NCI-H510A treated with DMSO at 0.1 percent for 48 hours (cell line): Measurements from ENCODE around the gene OR6C65.
"Not testable (repeated sequence)": the region's sequence is repeated elsewhere in the genome, so short reads cannot be mapped to it uniquely, and the experiment has no call there.

ENCODE experiments used
- DNase-seq: peaks from one replicate; lab custom pipeline; 2025; lab: John Stamatoyannopoulos, UW

Gene OR6C65

DNA sequence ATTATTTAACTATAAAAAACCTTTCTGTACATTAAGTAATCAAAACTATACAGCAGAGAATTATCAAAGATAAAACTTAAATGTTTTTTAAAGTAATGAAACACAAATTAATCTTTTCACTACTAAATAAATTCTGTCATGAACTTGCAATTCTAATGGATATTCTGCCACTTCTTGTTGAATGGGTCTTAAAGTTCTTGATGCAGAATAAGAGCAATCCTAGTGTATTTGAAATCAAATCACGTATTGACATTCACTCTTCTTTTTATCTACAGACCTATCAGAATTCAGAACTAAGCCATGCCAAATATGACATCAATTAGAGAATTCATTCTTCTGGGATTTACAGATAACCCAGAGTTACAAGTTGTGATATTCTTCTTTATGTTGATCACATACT lies at the start of gene OR6C65:
OR6C65 (plus strand) TSS at position 301 of the 400 bp plus-strand sequence; CDS start at position 301, 0 bp downstream.
- DNase-seq = no peak

DNA sequence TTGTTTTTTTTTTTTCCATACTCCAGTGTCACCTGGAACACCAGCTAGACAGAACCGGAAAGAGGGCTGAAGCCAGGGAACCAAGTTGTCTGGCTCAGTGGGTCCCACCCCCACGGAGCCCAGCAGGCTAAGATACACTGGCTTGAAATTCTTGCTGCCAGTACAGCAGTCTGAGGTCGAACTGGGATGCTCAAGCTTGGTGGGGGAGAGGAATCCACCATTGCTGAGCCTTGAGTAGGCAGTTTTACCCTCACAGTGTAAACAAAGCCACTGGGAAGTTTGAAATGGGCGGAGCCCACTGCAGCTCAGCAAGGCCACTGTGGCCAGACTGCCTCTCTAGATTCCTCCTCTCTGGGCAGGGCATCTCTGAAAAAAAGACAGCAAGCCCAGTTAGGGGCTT lies 45.0 kb upstream of the OR6C65 start:
- not testable (repeated sequence) for DNase-seq

DNA sequence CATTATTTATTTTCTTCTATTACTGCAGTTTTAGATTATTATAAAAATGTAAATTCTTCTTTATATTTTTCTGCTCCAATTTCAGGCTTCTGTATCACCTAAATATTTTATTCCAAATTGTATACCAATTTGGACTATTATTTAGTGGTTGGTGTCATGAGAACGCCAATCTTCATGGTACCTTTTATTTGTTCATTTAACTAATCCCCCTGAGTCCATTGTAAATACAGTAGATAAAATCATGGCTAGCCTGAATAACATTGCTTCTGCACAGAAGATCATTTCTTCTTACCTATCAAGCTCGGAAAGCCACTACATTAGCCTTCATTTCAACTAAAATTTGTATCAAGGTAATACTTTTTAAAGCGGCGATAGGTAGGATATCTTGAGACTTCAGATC lies 37.7 kb upstream of the OR6C65 start, which contains the start of gene OR6C75:
OR6C75 (plus strand) TSS at position 301 of the 400 bp plus-strand sequence. CDS start 2,136 bp downstream, outside the sequence.
- DNase-seq = no peak

DNA sequence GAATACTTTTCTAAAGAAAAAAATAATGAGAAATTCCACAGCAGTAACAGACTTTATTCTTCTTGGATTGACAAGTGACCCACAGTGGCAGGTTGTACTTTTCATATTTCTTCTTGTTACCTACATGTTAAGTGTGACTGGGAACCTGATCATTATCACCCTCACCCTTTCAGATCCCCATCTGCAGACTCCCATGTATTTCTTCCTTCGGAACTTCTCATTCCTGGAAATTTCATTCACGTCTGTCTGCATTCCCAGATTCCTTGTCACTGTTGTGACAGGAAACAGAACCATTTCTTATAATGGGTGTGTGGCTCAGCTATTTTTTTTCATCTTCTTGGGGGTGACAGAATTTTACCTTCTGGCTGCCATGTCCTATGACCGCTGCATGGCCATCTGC lies 35.2 kb upstream of the OR6C65 start:
- no peak for DNase-seq

DNA sequence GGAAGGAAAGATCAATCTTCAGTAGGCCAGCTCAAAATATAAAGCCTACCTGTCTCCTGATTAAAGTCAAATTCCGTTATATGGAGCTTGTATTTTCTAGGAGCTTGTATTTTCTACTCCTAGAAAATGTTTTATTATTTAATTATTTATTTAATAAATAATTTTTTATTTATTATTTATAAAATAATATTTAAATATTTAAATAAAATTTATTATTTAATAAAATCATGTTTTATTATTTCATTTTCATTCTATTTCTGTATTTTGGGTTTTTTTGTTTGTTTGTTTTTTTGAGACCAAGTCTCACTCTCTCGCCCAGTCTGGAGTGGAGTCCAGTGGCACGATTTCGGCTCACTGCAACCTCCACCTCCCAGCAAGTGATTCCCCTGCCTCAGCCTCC lies 27.8 kb upstream of the OR6C65 start:
- DNase-seq = no peak

DNA sequence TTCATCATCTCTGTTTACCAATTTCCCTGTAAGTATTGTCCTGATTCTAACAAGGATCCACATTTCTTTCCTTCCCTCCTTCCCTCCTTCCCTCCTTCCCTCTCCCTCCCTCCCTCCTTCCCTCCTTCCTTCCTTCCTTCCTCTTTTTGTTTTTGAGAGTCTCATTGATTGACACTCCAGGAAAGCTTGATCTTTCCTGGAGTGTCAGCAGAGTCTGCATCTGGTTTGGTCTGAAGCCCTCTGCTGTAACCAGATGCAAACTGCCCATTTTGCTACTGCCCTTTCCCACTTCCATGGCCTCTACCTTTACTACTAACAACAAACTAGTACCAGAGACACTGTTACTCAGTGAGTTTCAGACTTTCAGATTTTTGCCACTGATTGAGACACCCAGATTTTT lies 14.4 kb upstream of the OR6C65 start:
- no peak for DNase-seq

DNA sequence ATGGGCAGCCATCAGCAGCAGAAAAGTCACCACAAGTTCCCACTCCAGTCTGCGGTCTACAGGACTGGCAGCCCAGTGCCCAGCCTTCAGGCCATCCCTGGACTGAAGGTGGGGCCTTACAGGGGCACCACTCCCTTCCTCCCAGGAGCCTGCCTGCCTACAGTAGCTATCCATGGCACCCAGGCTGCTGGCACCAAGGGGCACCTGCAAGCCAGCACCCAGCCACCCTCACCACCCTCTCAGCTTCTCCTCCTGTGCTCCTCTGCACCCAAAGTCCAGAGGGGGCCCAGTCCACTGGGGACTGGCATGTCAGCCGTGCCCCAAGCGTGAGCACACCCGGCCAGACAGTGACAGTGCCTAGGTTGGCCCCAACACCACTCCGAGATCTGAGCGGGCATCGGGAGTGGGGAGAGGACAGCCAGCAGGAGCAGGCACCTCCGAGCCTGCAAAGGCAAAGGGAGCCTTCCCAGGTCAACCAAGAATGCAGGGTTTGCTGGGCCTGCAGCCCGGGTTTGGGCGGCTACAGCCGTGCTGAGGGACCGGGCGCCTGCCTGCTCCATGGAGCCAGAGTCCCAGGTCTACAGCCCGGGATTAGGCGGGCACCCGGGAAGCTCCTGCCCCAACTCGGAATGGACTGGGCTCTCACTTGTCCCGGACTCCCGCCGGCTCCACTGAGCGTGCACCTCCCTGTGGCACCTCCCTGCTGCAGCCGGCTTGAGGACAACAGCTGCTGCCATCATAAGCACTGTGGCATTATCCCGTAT lies 8.1 kb upstream of the OR6C65 start:
- DNase-seq = no peak

DNA sequence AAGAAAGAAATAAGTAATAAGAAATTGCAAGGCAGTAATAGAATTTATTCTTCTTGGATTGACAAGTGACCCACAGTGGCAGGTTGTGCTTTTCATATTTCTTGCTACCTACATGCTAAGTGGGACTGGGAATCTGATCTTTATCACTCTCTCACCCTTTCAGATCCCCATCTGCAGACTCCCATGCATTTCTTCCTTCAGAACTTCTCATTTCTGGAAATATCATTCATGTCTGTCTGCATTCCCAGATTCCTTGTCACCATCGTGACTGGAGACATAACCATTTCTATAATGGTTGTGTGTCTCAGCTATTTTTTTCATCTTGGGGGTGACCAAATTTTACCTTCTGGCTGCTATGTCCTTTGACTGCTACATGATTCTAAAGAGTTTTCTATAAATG lies 4.0 kb upstream of the OR6C65 start:
- no peak for DNase-seq

DNA sequence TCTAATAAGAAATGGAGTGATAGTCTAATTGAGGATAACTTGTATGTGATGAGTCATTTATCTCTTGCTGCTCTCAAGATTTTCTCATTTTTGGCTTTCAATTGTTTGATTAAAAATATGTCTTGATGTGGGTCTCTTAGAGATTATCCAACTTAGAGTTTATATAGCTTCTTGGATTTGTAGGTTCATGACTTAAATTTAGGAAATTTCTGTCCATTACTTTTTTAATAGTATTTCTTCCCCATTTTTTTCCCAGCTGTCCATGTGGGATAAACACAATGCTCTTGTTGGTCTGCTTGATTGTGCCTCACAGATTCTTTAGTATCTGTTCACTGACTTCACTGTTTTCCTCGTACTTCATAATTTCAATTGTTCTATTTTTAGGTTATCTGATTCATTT lies 7.5 kb downstream of the OR6C65 start:
- DNase-seq = no peak

DNA sequence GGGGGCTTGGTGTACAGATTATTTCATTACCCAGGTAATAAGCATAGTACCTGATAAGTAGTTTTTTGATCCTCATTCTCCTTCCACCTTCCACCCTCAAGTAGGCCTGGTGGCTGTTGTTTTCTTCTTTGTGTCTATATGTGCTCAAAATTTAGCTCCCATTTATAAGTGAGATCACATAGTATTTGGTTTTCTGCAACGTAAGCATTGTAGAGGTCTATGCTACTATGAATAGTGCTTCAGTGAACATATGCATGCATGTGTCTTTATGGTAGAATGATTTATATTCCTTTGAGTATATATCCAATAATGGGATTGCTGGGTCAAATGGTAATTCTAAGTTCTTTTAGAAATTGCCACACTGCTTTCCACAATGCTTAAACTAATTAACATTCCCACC lies 8.8 kb downstream of the OR6C65 start:
- not testable (repeated sequence) for DNase-seq

DNA sequence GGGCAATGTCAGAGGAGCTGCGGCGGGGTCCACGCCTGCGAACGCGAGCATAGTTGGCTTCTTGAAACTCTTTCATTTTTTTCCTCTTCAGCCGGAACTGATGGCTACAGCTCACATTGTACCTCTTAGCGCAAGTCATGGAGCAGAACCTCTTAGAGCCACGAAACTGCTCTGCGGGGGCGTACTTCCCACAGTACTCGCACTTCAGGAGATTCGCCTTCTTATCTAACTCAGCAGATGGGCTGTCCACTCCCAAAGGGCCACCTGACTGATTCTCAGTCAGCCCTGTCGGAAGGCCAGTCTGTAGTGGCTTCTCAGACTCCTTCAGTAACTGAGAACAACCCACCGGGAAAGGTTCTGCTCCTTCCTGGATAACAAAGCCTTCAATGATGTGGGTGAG lies 11.8 kb downstream of the OR6C65 start:
- DNase-seq = not testable (repeated sequence)

DNA sequence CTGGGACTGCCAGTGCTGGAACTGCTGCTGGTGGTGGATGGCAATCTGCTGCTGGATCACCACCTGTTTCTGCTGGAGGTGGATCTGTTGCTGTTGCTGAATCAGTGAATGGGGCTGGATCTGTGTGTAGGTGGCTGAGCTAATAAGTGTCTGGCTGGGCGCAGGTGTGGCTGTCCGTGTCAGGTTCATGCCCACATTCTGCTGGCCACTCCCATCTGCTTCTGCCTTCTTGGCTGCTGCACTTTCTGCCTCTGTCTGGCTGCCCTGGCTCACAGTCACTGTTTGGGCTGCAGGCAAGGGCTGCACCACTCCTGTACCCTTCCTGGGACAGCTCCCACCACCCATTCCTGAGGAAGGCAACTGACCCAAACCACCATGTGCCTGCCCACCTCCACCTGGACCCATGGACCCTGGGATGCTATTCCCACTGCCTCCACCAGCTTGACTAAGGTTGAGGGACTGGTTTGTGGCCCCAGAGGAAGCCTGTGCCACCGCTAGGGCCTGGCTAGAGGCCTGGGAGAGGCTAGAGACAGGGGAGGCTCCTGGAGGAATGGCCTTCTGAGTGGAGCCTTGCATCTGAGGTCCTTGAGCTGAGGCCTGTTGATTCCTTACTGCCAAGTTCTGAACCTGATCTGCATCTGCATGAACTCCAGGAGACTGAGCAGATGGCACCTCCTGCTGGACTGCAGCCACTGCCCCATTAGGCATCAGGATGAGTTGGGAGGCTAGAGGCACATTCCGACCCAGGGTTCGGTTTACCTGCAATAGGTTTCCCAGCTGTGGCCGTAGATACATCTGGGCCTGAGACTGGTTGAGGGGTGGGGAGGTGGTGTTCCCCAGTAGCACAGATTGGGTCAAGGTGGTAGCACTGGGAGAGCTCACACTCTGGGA lies 13.4 kb downstream of the OR6C65 start:
- DNase-seq = not testable (repeated sequence)

DNA sequence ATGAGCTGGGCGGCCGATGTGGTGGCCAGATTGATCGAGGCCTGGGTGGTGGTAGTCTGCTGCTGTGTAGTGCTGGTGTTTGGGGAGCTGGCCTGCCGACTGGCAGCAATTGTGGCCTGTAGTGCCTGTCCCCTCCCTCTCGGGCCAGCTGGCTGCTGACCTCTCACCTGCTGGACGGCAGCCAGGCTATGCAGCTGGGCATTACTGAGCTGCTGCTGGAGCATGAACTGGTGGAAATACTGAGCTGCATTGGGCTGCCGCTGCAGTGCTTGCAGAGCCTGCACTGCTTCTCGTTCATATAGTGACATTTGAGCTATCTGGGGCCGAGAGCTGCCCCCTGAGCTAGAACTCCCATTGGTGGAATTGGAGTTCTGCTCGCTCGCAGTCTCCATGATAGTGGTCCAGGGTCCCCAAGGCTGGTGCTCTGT lies 14.1 kb downstream of the OR6C65 start:
- DNase-seq = not testable (repeated sequence)

DNA sequence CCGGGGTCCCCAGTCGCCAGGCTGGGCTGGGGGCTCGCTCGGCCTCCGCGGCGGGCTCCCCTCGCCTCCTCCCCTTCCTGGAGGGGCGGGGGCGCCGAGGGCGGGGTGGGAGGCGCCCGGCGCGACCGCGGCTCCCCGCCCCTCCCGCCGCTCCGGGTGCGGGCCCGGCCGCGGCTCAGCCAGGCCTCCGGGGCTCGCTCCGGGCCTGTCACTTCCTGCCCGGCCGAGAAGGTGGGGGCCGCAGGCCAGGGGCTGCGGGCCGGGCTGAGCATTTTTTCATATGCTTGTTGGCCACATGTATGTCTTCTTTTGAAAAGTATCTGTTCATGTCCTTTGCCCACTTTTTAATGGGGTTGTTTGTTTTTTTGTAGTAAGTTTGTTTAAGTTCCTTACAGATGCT lies 14.6 kb downstream of the OR6C65 start:
- not testable (repeated sequence) for DNase-seq

DNA sequence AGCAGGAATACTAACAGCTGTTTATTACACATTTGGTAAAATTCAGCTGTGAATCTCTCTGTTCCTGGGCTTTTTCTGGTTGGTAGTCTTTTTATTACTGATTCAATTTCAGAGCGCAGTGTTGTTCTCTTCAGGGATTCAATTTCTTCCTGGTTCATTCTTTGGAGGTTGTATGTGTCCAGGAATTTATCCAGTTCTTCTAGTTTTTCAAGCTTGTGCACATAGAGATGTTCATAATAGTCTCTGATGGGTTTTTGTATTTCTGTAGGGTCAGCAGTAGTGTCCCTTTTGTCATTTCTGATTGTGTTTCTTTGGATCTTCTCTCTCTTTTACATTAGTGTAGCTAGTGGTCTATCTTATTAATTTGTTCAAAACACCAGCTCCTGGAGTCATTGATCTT lies 16.6 kb downstream of the OR6C65 start:
- no peak for DNase-seq

DNA sequence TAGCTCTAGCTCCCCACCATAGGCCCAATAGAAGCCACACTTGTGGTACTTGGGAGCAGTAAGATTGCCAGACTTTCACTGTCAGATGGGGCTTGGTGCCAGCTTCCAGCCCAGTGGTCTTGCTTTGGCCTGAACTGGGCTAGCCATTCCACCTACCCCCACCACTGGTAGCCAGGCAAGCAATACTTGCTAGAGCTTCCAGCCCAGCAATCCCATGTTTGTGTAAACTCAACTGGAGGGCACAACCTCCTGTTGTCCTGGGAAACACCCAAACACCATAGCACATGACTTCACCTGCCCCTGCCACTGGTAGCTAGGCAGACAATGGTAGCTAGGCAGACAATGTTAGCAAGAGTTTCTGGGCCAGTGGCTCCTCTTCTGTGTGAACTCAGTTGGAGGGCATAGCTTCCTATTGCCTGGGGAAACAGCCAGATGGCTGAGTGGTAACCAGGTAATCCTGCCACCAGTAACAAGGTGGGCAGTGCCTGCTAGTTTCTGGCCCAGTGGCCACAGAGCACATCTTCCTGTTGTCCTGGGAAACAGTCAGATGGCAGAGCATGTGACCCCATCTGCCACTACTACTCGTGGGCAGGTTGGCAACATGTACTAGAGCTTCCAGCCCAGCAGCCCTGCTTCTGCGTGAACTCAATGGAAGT lies 20.1 kb downstream of the OR6C65 start:
- DNase-seq = no peak

DNA sequence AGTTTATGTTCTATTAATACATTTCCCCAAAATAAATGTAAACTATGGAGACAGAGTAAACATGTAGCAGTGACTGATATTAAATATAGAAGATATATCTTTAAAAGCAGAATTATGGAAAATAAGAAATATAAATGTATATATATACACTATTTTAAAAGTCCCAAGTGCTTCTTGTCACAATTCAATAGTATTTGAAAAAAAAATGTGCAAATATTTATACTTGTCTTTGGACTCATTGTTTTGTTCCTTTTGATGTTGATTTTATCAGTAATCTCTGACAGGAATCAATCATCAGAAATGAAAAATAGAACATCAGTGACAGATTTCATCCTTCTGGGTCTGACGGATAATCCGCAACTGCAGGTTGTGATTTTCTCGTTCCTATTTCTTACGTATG lies 25.6 kb downstream of the OR6C65 start, which contains the start of gene OR6C76:
OR6C76 (plus strand) TSS at position 301 of the 400 bp plus-strand sequence; CDS start at position 301, 0 bp downstream.
- DNase-seq = no peak

DNA sequence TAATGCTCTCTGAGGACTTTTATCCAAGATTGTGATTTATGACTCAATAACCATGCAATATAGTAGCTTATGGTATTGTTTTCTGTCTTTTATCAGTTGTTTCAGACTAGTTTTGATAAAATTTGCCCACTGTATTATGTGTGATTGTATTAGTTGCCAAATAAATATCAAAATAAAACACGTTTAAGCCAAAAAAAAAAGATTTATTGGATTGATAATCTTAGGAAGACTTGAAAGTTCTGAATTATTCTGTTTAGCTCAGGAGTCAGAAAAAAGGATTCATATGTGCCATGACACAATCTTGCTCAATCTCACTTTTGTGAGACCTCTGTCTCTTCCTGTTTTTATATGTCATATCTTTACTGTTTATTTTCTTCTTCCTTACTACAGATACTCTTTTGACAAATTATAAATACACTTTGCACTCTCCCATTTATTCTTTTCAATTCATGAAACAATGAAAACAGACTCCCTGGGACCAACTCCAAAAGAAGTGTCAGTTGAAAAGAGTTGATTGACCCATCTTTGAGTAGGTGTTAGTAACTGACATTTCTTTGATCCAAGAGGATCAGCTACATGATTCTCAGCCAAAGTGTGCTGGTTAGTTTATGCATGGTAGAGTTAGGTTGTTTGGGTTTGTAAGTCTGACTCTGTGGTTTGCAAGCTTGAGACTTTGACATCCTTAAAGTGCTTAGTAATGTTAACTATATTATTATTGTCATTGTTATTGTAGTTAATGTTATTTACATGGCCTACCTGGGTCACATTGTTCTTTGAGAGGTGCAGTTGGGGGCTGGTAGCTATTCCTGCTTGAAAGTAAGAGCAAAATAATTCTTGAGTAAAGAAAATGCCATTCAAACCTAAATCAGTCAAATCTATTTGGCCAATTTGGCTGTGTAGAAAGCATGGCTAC lies 28.3 kb downstream of the OR6C65 start:
- no peak for DNase-seq

DNA sequence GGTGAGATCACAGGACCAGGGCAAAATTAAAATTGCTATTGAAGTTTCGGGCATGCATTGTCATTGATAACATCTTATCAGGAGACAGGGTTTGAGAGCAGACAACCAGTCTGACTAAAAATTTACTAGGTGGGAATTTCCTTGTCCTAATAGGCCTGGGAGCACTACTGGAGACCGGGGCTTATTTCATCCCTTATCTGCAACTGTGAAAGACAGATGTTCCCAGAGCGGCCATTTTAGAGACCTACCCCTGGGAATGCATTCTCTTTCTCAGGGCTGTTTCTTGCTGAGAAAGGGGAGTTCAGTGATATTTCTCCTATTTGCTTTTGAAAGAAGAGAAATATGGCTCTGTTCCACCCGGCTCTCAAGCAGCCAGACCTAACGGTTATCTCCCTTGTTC lies 40.9 kb downstream of the OR6C65 start:
- not testable (repeated sequence) for DNase-seq

DNA sequence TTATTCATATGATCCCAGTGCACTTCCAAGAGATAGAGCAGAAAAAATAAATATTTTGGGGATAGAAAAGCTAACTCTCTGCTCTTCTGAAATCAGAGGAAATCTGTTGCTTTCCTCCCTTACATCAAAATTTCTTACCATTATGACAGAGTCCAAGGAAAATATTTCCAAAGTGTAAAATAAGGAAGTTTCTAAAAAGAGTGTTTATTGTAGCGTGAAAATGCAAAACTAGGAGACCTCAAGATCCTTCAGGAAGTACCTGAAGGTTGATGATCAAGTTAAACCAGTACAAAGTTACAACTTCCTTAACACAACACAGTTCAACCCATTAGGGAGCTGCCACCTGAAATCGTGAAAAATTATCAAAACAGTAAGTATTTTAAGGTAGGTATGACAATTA lies 43.4 kb downstream of the OR6C65 start, which contains the start of gene OR6C2:
OR6C2 (plus strand) TSS at position 301 of the 400 bp plus-strand sequence. CDS start 8,138 bp downstream, outside the sequence.
- no peak for DNase-seq

DNA sequence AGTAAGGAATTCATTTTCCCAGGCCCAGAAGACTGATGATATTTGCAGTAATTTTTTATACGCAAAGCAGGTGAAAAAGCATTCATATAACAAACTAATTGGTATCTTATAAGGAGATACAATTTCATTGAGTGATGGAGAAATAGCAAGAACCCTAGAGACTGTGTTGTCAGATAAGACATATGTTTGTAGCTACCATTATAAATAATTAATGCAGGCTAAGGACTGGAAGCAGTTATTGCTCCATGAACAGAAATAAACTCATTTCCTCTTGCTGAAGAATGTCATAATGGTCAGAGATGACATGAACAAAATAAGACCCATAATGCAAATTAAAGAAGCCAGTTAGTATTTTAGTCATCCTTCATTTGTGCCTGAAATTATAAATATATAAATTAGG lies 45.0 kb downstream of the OR6C65 start:
- no peak for DNase-seq
